Measurements from ENCODE around the gene HCRTR1.

The HCRTR1 gene

GRCh38 chr1:31593770-31594632, 23.5 kb upstream of the HCRTR1 start:
- H3K4me3 ChIP-seq (ENCODE audit: low read length) = no peak overlapping the region
- peak; percentile 73 for DNase-seq (ENCODE audit: low read depth, low spot score)

DNA sequence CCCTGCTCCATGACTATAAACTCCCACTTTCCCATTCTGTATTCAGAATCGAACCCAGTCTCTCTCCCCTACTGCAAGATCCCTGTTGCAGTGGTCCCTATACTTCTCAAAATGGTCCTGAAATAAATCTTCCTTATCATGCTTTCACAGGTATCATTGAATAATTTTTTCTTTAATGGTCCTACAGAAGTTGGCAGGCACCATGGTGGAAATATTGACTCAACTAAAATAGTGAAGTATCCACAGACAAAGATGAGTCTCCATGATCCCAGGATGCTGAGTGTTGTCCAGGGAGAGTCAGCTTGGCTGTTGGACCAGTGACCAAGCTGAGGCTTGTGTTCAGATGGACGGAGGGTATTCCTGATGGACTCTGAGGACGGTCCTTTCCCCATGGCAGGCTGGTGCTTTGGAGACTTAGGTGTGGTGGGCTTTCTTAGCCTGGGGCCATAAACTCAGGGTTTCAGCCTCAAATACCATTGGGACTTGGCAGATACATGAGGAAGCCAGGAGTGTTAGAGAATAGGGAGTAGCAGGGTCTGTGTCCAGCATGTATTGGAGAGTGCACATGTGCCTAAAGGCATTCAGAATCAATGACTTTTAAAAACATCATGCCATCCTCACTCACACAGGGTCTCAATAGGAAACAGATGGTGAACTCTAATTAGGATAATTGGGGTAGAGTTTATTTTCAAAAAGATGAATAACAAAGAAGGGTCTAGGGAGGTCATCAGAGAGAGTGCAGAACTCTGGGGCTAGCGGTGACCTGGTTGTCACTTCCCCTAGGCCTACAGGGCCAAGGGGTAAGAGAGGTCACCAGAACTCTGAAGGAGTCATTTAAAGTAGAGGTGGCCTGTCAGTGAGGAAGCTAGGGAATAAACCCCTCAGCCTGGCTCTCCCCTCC, 21.4 kb upstream of the HCRTR1 start:
- DNase-seq (ENCODE audit: low read depth, low spot score) = no peak
- no peak overlapping the region for H3K4me3 ChIP-seq (ENCODE audit: low read length)

DNA sequence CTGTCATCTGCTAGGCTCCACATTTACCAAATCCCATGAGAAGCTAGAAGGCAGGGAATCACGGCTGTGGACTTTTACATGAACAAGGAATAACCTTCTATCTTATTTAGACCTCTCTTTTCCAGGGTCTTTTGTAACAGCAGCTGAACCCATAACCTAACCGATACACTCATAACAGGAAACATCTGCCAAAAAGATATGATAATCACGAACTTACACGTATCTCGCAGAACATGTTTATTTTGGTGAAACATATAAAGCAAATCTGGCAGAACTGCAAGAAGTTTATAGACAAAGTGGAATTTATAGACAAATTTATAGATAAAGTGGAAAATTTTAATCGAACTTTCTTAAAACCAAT, 20.8 kb upstream of the HCRTR1 start:
- no peak overlapping the region for H3K4me3 ChIP-seq (ENCODE audit: low read length)
- peak; percentile 68 for DNase-seq (ENCODE audit: low read depth, low spot score)

DNA sequence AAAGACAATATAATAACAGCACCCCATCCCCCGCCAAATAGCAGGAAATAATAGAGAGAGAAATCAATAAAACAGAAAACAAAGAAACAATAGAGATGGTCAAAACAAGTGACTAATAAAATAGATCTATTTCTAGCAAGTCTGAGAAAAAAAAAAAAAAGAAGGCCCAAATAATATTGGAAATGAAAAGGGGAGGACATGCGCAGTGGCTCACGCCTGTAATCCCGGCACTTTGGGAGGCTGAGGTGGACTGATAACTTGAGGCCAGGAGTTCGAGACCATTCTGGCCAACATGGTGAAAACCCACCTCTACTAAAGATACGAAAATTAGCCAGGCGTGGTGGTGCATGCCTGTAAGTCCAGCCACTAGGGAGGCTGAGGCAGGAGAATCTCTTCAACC, 18.5 kb upstream of the HCRTR1 start:
- DNase-seq (ENCODE audit: low read depth, low spot score) = no peak

DNA sequence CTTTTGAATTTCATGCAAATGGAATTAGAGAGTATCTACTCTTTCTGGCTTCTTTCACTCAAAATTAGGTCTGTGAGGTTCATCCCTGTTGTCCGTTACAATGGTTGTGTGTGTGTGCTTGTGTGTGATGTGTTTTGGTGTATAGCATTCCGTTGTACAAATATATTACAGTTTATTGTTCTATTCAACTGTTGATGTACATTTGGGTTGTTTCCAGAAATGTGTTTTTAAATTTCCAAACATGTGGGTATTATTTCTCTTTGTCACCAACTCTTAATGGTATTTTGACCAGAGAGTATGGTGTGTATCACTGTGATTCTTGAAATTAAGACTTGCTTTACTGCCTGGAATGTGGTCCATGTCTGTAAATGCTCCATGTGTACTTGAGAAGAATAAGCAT, 16.8 kb upstream of the HCRTR1 start:
- H3K4me3 ChIP-seq (ENCODE audit: low read length) = no peak overlapping the region
- no peak for DNase-seq (ENCODE audit: low read depth, low spot score)

More for the DNA sequence above, 18.5 kb upstream of the HCRTR1 start:
- no peak overlapping the region for H3K4me3 ChIP-seq (ENCODE audit: low read length)

- DNase-seq (ENCODE audit: low read depth, low spot score) = no peak
- H3K4me3 ChIP-seq (ENCODE audit: low read length) = no peak overlapping the region
Measured at GRCh38 chr1:31602081-31602480, 15.4 kb upstream of the HCRTR1 start.

- no peak overlapping the region for H3K4me3 ChIP-seq (ENCODE audit: low read length)
- no peak for DNase-seq (ENCODE audit: low read depth, low spot score)
Measured at GRCh38 chr1:31605908-31606427, 11.5 kb upstream of the HCRTR1 start.

- H3K4me3 ChIP-seq (ENCODE audit: low read length) = no peak overlapping the region
- no peak for DNase-seq (ENCODE audit: low read depth, low spot score)
Measured at GRCh38 chr1:31607360-31607759, 10.1 kb upstream of the HCRTR1 start.

DNA sequence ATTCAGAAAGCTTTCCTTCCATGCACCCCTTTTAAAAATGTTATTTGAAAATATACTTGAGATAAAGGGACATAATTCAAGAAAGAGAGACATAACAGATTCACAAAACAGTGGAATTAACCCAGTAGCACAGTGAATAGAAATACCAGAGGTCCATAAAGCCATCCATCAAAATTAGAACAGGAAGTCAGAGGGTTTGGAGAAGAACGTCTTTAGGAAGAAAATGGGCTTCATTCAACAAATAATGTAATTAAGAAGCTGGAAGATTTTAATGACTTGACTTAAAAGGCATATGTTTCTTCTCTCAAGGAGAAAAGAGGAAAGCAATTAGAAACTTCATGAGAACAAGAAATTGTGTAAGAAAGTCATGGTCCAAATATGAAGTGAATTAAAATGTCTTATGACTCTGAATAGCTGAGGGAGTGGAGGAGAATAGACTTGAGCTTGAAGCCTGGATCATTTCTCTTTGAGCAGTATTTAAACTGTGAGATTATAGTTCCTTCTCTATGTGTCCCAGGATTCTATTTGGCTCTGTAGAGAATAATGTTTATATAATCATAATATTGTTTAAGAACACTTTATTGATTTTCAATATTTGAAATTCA, 7.9 kb upstream of the HCRTR1 start:
- no peak overlapping the region for H3K4me3 ChIP-seq (ENCODE audit: low read length)
- DNase-seq (ENCODE audit: low read depth, low spot score) = no peak

GRCh38 chr1:31614414-31615005, 3.0 kb upstream of the HCRTR1 start:
- no peak overlapping the region for H3K4me3 ChIP-seq (ENCODE audit: low read length)
- DNase-seq (ENCODE audit: low read depth, low spot score) = no peak

- DNase-seq (ENCODE audit: low read depth, low spot score) = no peak
- H3K4me3 ChIP-seq (ENCODE audit: low read length) = no peak overlapping the region
Measured at GRCh38 chr1:31615414-31615813, 2.1 kb upstream of the HCRTR1 start.

DNA sequence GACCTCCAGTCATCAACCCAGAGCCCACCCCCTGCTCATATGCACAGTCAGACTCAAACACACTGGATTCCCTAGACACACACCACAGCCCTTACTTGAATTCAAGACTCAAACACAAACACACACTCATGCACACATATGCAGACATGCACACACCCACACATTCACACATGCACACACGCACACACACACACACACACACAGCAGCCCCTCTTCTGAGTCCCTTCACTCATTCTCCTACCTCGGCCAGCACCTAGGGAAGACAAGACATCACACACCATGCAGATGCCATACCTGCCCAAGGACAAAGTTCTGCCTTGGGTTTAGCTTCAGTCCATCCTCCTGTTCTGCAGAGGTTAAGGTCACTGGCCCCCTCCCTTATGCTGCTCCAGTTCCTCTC, 1.6 kb upstream of the HCRTR1 start:
- DNase-seq (ENCODE audit: low read depth, low spot score) = no peak
- no peak overlapping the region for H3K4me3 ChIP-seq (ENCODE audit: low read length)

DNA sequence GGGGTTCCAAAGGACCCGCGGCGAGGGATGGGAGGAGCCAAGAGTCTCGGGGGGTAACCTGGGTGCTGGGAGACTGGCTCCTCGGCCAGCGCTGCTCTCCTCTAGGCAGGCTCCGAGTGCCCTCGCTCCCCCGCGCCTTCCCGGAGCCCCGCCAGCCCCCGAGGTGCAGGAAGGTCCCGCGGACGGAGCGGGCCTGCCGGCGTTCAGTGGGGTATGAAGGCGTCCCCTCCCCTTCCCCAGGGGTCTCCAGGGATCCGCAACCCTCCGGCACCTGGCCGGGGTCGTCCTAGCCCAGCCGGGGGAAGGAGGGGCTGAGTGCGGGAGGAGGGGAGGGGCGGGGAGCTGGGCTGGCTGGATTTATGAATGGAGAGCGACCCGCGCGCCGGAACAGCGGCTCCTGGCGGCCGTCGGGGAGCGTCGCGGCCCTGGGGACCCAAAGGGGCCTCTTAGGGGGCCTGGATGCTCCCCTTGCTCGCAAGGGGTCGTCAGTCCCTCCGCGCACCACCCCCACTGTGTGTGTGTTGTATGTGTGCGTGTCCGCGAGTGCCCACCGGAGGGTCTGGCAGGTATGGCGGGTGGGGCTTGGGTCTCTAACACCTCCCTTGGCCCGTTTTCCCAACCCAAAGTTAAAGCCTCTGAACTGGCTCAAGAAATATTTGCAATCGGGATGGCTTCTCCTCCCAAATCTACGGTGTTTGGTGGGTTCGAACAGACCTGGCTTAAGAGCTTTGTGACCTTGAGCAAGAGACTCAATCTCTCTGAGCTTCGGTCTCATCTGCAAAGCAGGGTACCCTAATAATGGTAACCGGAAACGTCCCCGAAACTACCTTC, 642 bp downstream of the HCRTR1 start:
- DNase-seq (ENCODE audit: low read depth, low spot score) = no peak

GRCh38 chr1:31618916-31619846, 1.7 kb downstream of the HCRTR1 start:
- no peak for DNase-seq (ENCODE audit: low read depth, low spot score)

More for the DNA sequence above, 642 bp downstream of the HCRTR1 start:
- peak overlapping the region; percentile 45 for H3K4me3 ChIP-seq (ENCODE audit: low read length)

DNA sequence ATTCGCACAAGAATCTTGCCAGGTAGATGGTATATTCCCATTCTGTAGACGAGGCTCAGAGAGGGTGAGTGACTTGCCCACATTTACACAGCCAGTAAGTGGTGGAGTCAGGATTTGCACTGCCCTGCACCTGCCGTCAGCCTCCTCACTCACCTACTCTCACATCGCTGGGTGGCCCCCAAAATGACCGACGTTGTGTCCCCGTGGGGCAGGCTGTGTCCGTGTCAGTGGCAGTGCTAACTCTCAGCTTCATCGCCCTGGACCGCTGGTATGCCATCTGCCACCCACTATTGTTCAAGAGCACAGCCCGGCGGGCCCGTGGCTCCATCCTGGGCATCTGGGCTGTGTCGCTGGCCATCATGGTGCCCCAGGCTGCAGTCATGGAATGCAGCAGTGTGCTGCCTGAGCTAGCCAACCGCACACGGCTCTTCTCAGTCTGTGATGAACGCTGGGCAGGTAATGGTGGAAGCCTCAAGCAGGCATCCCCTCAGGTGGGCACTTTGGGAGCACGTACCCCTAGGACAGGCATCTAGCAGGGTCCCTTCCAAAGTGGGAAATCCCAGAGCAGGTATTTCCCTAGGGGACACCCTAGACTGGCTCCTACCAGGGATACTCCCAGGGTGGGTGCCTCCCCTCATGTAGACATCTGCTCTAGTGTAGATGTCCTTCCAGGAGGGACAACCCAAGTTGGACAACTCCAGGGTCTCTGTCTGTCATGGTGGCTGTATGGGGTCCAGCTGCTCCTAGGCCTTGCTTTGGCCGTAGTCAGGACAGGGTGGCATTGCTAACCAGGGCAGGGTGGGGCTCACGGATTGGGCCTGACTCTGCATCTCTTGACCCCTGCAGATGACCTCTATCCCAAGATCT, 3.4 kb downstream of the HCRTR1 start:
- DNase-seq (ENCODE audit: low read depth, low spot score) = no peak
- no peak overlapping the region for H3K4me3 ChIP-seq (ENCODE audit: low read length)

More at GRCh38 chr1:31618916-31619846, 1.7 kb downstream of the HCRTR1 start:
- no peak overlapping the region for H3K4me3 ChIP-seq (ENCODE audit: low read length)

DNA sequence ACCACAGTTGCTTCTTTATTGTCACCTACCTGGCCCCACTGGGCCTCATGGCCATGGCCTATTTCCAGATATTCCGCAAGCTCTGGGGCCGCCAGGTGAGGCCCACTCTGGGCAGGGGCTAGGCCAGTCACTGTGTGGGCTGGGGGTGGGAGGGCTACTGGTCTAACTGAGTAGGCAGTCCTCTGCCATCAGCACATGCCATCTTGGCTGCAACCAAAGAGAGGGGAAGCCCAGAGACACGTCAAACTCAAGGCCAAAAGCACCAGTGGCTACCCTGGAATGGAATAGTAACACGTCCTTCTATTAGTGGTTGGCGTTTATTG, 4.0 kb downstream of the HCRTR1 start:
- DNase-seq (ENCODE audit: low read depth, low spot score) = no peak
- no peak overlapping the region for H3K4me3 ChIP-seq (ENCODE audit: low read length)
